Ovary (tissue), 3 donors: Measurements from ENCODE around the gene UBR4.

ENCODE experiments used
- POLR2A ChIP-seq: fragments of 450-650 bp; IDR thresholded peaks from one replicate; pipeline ENCODE4 v1.6.1; 2017; ENCODE audit warnings: antibody characterized with exemption, mild to moderate bottlenecking, moderate library complexity
- TF ChIP-seq, protein P1 (sequence below), 3 donors: fragments of 450-650 bp in 2 of 3; fragments of 200-600 bp in 1 of 3; IDR thresholded peaks; one replicate each; pipeline versions ENCODE4 v1.5.1 to v1.8.0; 2016 to 2022; ENCODE audit warnings: antibody characterized with exemption in 3 of 3, mild to moderate bottlenecking in 1 of 3
- donor health status: DM: no; HTN: no; CAD: no.

DNA sequence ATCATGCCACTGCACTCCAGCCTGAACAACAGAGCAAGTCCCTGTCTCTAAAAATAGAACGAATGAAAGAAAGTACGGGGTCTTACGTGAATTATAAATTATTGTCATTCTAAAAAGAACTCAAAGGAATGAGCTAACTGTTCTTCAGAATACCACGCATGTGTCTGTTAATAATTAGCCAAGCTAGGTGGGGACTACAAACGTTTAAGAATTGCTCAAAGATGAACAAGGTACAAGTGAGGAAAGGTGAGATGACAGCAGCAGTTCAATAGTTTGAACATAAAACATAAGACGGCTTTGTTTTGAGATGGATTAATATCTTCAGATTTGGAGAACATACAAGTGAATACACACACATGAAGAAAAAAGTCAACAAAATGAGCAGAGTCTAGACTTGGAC, 79.6 kb downstream of the UBR4 start:
- TF ChIP-seq, protein P1, sequence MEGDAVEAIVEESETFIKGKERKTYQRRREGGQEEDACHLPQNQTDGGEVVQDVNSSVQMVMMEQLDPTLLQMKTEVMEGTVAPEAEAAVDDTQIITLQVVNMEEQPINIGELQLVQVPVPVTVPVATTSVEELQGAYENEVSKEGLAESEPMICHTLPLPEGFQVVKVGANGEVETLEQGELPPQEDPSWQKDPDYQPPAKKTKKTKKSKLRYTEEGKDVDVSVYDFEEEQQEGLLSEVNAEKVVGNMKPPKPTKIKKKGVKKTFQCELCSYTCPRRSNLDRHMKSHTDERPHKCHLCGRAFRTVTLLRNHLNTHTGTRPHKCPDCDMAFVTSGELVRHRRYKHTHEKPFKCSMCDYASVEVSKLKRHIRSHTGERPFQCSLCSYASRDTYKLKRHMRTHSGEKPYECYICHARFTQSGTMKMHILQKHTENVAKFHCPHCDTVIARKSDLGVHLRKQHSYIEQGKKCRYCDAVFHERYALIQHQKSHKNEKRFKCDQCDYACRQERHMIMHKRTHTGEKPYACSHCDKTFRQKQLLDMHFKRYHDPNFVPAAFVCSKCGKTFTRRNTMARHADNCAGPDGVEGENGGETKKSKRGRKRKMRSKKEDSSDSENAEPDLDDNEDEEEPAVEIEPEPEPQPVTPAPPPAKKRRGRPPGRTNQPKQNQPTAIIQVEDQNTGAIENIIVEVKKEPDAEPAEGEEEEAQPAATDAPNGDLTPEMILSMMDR (IDR thresholded peaks at IDR 0.05) = no peak
- TF ChIP-seq POLR2A = no peak
